Urinary bladder (tissue), 4 donors: ENCODE measurements around the gene WASF2. TPM values are rescaled to one million over a fixed set of nuclear protein-coding genes. Genes with fewer than 3 reads are reported as not detected.
"Not testable (repeated sequence)": the region's sequence is repeated elsewhere in the genome, so short reads cannot be mapped to it uniquely, and the experiment has no call there.

Experiments used
- DNase-seq: peaks from one replicate; pipeline ENCODE4 v3.0.0-alpha.2; 2015; ENCODE audit errors: extremely low spot score
- H3K27ac ChIP-seq: one replicate; pipeline ENCODE4 v1.5.1; 2013; ENCODE audit warnings: low read depth, mild to moderate bottlenecking, moderate library complexity
- H3K36me3 ChIP-seq: one replicate; pipeline ENCODE4 v1.6.1; 2013; ENCODE audit warnings: mild to moderate bottlenecking, moderate library complexity; ENCODE audit not compliant: insufficient read depth
- H3K4me1 ChIP-seq: one replicate; pipeline ENCODE4 v1.6.1; 2013; ENCODE audit warnings: mild to moderate bottlenecking, moderate library complexity; ENCODE audit not compliant: insufficient read depth
- H3K4me3 ChIP-seq: one replicate; pipeline ENCODE4 v1.5.1; 2013; ENCODE audit warnings: low read depth, low read length
- WGBS: extraction: QIAGEN DNeasy Blood & Tissue Kit; methylation state at CpG from one replicate; pipeline ENCODE4 v1.1.7; 2013; 5-methylcytosine and 5-hydroxymethylcytosine counted together
- polyA plus RNA-seq: library from polyadenylated mRNA; stranded (reverse); fragments of 200-250 nt; gene quantifications from one replicate; pipeline ENCODE4 v1.2.3, GENCODE V29; 2013
- total RNA-seq: library from RNA; depleted of rRNA; stranded (reverse); fragments of >200 nt; gene quantifications from one replicate; pipeline ENCODE4 v1.2.3, GENCODE V29; 2014
- donor health status: healthy with polysubstance abuse.
- donor health status: healthy.

The WASF2 gene
- total and polyA plus RNA-seq, 2 donors = 40.7 to 83.6 TPM

DNA sequence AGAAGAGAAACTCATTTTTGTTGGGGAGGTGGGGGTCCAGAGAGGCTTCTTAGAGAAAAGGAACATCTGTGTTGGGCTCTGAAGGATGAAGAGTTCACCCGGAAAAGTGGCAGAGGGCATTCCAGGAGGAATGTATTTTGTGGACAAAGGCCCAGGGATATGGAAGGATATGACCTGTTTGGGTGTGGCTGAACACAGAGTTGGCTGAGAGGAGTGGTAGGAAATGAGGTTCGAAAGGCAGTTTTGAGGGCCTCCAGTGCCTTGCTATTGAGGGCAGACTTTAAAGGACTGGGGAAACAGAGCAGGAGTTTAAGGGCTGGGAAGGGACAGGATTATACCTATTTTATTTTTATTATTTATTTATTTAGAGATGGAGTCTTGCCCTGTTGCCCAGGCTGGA, 27.3 kb upstream of the WASF2 start:
- 79% methylated on average over 2 of the region's 2 CpGs for WGBS
- Histone ChIP-seq H3K36me3 (no peaks in the 10 kb centered on the region), H3K27ac (no peak overlapping the region), H3K4me3 (no peak overlapping the region), H3K4me1 (no peaks in the 10 kb centered on the region)
- no peak for DNase-seq

- Histone ChIP-seq H3K36me3 (no peaks in the 10 kb centered on the region), H3K27ac (no peak overlapping the region), H3K4me1 (no peaks in the 10 kb centered on the region), H3K4me3 (no peak overlapping the region)
- no peak for DNase-seq
- WGBS = 88% methylated on average over 3 of the region's 3 CpGs
Observed at GRCh38 chr1:27515626-27516025, 25.7 kb upstream of the WASF2 start.

DNA sequence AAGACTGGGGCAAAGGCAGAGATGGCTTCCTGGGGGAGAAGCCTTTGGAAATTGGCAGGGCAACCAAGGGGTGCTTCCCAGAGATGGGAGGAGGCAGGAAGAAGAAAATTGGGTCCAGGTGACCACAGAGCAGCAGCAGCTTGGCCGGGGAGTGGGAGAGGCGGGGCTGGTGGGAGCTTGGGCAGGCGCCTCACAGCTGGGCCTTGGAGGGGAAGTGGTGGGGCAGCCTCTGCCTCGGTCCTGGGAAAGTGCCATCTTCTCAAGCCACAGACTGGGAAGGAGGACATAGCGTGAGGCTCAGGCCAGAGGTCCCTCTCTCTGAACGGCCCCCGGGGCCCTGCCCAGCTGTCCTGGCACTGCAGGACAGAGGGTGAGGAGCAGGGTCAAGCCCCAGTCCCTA, 24.0 kb upstream of the WASF2 start:
- Histone ChIP-seq H3K4me3 (no peak overlapping the region), H3K27ac (no peak overlapping the region), H3K4me1 (no peaks in the 10 kb centered on the region), H3K36me3 (no peaks in the 10 kb centered on the region)
- no peak for DNase-seq
- WGBS = 44% methylated on average over 7 of the region's 7 CpGs

DNA sequence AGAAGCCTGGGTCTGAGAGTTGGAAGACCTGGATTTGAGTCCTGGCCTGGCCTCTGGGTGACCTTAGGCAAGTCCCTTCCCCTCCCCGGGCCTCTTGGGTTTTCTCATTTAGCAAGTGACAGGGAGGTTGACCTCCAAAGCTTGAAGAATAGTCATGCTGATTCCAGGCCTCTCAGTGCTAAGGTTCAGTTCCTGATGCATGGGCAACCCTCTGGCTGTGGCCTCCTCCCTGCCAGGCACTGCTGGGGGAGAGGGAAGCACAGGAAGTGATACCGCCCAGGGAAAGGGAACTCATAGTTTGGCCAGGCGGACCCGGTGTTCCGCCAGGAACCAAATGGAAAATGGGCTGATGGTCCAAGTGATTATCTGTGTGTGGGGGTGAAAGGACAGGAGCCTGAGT, 23.6 kb upstream of the WASF2 start:
- no peak overlapping the region for H3K4me3 ChIP-seq
- no peaks in the 10 kb centered on the region for H3K4me1 ChIP-seq
- no peaks in the 10 kb centered on the region for H3K36me3 ChIP-seq
- 65% methylated on average over 5 of the region's 5 CpGs for WGBS
- no peak overlapping the region for H3K27ac ChIP-seq
- no peak for DNase-seq

GRCh38 chr1:27509127-27510080, 19.4 kb upstream of the WASF2 start:
- Histone ChIP-seq H3K27ac (no peak overlapping the region), H3K4me1 (no peaks in the 10 kb centered on the region), H3K4me3 (no peak overlapping the region), H3K36me3 (no peaks in the 10 kb centered on the region)
- 73% methylated on average over 9 of the region's 9 CpGs for WGBS
- DNase-seq = no peak

- whole genome bisulfite sequencing = 83% methylated on average over 6 of the region's 6 CpGs
- no peak overlapping the region for H3K27ac ChIP-seq
- DNase-seq = no peak
- H3K36me3 ChIP-seq = no peaks in the 10 kb centered on the region
- H3K4me3 ChIP-seq = no peak overlapping the region
- H3K4me1 ChIP-seq = peaks cover 2% of the 10 kb centered on the region
Observed at GRCh38 chr1:27507960-27508665, 18.1 kb upstream of the WASF2 start.

- 94% methylated on average over 6 of the region's 6 CpGs for WGBS
- Histone ChIP-seq H3K36me3 (no peaks in the 10 kb centered on the region), H3K27ac (no peak overlapping the region), H3K4me1 (peaks cover 2% of the 10 kb centered on the region), H3K4me3 (no peak overlapping the region)
- no peak for DNase-seq
Observed at GRCh38 chr1:27506703-27507102, 16.7 kb upstream of the WASF2 start.

- peak overlapping the region; percentile 81 for H3K27ac ChIP-seq
- no peak overlapping the region for H3K4me3 ChIP-seq
- no peaks in the 10 kb centered on the region for H3K36me3 ChIP-seq
- 45% methylated on average over 5 of the region's 5 CpGs for WGBS
- DNase-seq = no peak
- H3K4me1 ChIP-seq = peaks cover 2% of the 10 kb centered on the region
Observed at GRCh38 chr1:27505420-27505680, 15.4 kb upstream of the WASF2 start.

DNA sequence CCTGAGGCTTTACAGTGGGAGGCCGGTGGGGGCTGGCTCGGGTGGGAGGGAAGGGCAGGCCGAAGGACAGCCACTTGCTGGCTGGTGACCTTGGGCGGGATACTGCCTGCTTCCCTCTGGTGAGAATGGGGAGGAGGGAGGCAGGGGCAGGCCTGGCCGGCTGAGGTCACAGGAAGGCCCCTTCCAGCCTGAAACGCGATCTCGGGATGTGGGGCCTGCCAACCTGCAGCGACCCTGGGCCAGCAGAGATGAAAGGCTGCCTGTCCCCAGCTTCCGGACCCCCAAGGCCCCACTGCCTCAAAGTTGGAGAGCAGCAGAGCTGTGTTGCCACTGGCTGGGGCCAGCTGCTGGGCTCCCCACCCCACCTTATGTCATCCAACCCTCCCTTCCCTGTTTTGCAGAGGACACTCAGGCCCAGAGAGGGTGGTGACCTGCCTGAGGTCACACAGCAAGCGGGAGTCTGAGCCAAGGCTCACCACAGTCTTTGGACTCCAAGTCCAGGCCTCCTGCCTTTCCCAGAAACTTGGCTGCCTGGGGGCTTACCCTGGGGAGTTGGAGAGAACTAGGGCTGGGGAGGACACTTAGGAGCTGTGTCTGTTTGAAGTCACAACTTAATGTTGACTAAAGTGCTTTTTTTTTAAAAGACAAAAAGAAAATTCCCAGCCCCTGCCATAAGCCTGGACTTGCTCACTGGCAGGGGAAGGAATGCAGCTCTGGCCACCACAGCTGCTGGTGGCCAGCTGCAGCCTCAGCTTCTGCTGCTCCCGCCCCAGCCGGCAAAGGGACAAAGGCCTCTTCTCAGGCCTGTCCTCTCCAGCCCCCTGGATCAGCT, 14.8 kb upstream of the WASF2 start:
- DNase-seq = no peak
- Histone ChIP-seq H3K4me1 (peaks cover 2% of the 10 kb centered on the region), H3K27ac (peak overlapping the region; percentile 91), H3K4me3 (no peak overlapping the region), H3K36me3 (no peaks in the 10 kb centered on the region)
- 13% methylated on average over 13 of the region's 13 CpGs for WGBS

DNA sequence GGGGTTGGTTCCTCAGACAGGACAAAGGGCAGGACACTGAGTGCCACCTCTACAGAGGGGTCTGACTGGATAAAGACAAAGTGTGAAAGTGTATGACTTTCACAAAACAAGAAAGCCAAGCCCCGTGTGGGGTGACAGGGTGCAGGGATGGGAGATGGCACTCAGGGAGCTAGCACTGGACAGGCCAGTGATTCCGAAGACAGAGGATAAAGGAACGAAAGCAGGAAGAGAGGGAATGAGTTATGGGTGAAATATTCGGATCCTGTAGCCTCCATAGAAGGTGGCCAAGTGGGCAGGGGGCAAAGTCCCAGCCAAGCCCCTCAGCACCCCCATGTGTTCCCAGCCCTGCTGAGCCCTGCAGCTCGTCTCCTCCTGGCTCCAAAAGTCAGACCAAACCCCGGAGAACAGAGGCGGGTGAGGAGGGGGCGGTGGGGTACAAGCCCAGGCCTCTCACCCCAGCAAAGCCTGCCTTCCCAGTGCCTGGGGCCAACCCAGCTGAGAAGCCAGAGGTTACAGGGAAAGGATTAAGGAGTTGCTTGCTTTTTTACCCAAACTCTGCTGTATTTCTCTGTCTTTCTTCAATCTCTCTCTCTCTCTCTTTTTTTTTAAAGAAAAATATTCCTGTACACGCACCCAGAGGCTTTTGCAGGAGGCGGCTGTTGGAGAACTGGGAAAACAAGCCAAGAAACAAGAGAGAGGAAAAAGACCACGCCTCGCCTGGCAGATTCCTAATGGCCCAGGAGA, 14.0 kb upstream of the WASF2 start:
- H3K4me3 ChIP-seq = no peak overlapping the region
- no peaks in the 10 kb centered on the region for H3K36me3 ChIP-seq
- H3K27ac ChIP-seq = peak overlapping the region; percentile 97
- 11% methylated on average over 12 of the region's 12 CpGs for WGBS
- DNase-seq = no peak
- peaks cover 2% of the 10 kb centered on the region for H3K4me1 ChIP-seq

- no peak for DNase-seq
- H3K27ac ChIP-seq = no peak overlapping the region
- WGBS = 98% methylated on average over 2 of the region's 2 CpGs
Observed at GRCh38 chr1:27503033-27503432, 13.1 kb upstream of the WASF2 start.

GRCh38 chr1:27501159-27501558, 11.2 kb upstream of the WASF2 start:
- not testable (repeated sequence) for H3K27ac ChIP-seq, H3K4me3 ChIP-seq, H3K36me3 ChIP-seq, H3K4me1 ChIP-seq, DNase-seq
- WGBS = 95% methylated on average over 2 of the region's 2 CpGs

More at GRCh38 chr1:27503033-27503432, 13.1 kb upstream of the WASF2 start:
- H3K36me3 ChIP-seq = no peaks in the 10 kb centered on the region
- H3K4me1 ChIP-seq = peaks cover 2% of the 10 kb centered on the region
- no peak overlapping the region for H3K4me3 ChIP-seq

DNA sequence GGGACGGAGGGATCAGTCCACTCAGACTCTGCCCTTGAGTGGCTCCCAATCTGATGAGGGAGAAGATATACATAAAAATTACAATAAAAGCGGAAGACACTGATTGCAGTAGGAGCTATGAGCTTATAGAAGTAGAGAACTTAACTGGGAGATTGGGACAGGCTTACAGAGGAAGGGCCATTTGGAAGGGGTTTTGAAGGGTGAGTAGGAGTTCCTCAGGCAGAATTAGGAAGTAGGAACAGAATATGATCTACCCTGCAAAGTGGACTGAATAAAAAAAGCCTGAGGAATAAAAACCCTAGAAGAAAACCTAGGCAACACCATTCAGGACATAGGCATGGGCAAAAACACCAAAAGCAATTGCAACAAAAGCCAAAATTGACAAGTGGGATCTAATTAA, 9.2 kb upstream of the WASF2 start:
- 97% methylated on average over 2 of the region's 2 CpGs for WGBS
- Histone ChIP-seq H3K4me1 (peaks cover 2% of the 10 kb centered on the region), H3K27ac (no peak overlapping the region), H3K4me3 (no peak overlapping the region), H3K36me3 (no peaks in the 10 kb centered on the region)
- DNase-seq = no peak
